ENCODE data around the gene GRB2. TPM values are rescaled to one million over a fixed set of nuclear protein-coding genes. Genes with fewer than 3 reads are reported as not detected.
"Not testable (repeated sequence)": the region's sequence is repeated elsewhere in the genome, so short reads cannot be mapped to it uniquely, and the experiment has no call there.

Gene GRB2
- total RNA-seq, 2 donors from 2014 or later: 117 to 126 TPM

GRCh38 chr17:75371339-75371738, 34.1 kb downstream of the GRB2 start:
- Histone ChIP-seq H3K27ac (no peak overlapping the region), H3K9me3 (no peaks in the 10 kb centered on the region), H3K27me3 (no peaks in the 10 kb centered on the region), H3K4me1 (peaks cover 5% of the 10 kb centered on the region), H3K36me3 (no peaks in the 10 kb centered on the region), H3K9ac (ENCODE audit: low read depth in 2 of 2, low read length in 2 of 2) (no peak overlapping the region), H3K4me3 (no peak overlapping the region)
- intact Hi-C loops (cut with DNase I): no loop called here
- no peak for DNase-seq
- TF ChIP-seq CTCF (IDR thresholded peaks at IDR 0.05): no peak

GRCh38 chr17:75370286-75370915, 35.1 kb downstream of the GRB2 start:
- H3K27ac ChIP-seq: no peak overlapping the region
- H3K4me1 ChIP-seq: peaks cover 10% of the 10 kb centered on the region
- intact Hi-C loops (cut with DNase I): no loop called here

GRCh38 chr17:75367838-75368789, 37.4 kb downstream of the GRB2 start:
- DNase-seq; H3K9ac ChIP-seq (ENCODE audit: low read depth in 2 of 2, low read length in 2 of 2); intact Hi-C loops (cut with DNase I); H3K9me3 ChIP-seq; H3K27me3 ChIP-seq; H3K36me3 ChIP-seq; H3K27ac ChIP-seq; H3K4me3 ChIP-seq: not testable (repeated sequence)
- H3K4me1 ChIP-seq: peaks cover 15% of the 10 kb centered on the region

More at GRCh38 chr17:75370286-75370915, 35.1 kb downstream of the GRB2 start:
- no peak overlapping the region for H3K4me3 ChIP-seq
- H3K27me3 ChIP-seq: no peaks in the 10 kb centered on the region
- H3K9ac ChIP-seq (ENCODE audit: low read depth in 2 of 2, low read length in 2 of 2): no peak overlapping the region
- TF ChIP-seq CTCF (IDR thresholded peaks at IDR 0.05): no peak
- no peak for DNase-seq
- no peaks in the 10 kb centered on the region for H3K36me3 ChIP-seq
- no peaks in the 10 kb centered on the region for H3K9me3 ChIP-seq

- Histone ChIP-seq H3K4me3 (no peak overlapping the region), H3K36me3 (no peaks in the 10 kb centered on the region), H3K9ac (ENCODE audit: low read depth in 2 of 2, low read length in 2 of 2) (no peak overlapping the region), H3K27me3 (no peaks in the 10 kb centered on the region), H3K4me1 (peaks cover 18% of the 10 kb centered on the region), H3K27ac (no peak overlapping the region), H3K9me3 (no peaks in the 10 kb centered on the region)
- DNase-seq: no peak
- TF ChIP-seq CTCF (IDR thresholded peaks at IDR 0.05): no peak
- intact Hi-C loops (cut with DNase I): no loop called here
These were observed 38.2 kb downstream of the GRB2 start for GRCh38 chr17:75367312-75367711.

GRCh38 chr17:75366432-75366831, 39.0 kb downstream of the GRB2 start:
- H3K4me1 ChIP-seq: peaks cover 18% of the 10 kb centered on the region
- no peaks in the 10 kb centered on the region for H3K36me3 ChIP-seq
- H3K27me3 ChIP-seq: no peaks in the 10 kb centered on the region
- no peak overlapping the region for H3K27ac ChIP-seq
- H3K9me3 ChIP-seq: no peaks in the 10 kb centered on the region
- no peak for TF ChIP-seq CTCF (IDR thresholded peaks at IDR 0.05)
- intact Hi-C loops (cut with DNase I): no loop called here
- DNase-seq: no peak
- H3K4me3 ChIP-seq: no peak overlapping the region
- no peak overlapping the region for H3K9ac ChIP-seq (ENCODE audit: low read depth in 2 of 2, low read length in 2 of 2)

- no peak overlapping the region for H3K4me3 ChIP-seq
- no peaks in the 10 kb centered on the region for H3K36me3 ChIP-seq
- DNase-seq: no peak
- TF ChIP-seq CTCF (IDR thresholded peaks at IDR 0.05): no peak
- intact Hi-C loops (cut with DNase I): no loop called here
- H3K9me3 ChIP-seq: no peaks in the 10 kb centered on the region
- H3K27me3 ChIP-seq: no peaks in the 10 kb centered on the region
- H3K9ac ChIP-seq (ENCODE audit: low read depth in 2 of 2, low read length in 2 of 2): no peak overlapping the region
- H3K27ac ChIP-seq: no peak overlapping the region
- H3K4me1 ChIP-seq: peaks cover 18% of the 10 kb centered on the region
These were observed 39.6 kb downstream of the GRB2 start for GRCh38 chr17:75365931-75366275.
